ENCODE data around the gene TMPRSS4.

DNA sequence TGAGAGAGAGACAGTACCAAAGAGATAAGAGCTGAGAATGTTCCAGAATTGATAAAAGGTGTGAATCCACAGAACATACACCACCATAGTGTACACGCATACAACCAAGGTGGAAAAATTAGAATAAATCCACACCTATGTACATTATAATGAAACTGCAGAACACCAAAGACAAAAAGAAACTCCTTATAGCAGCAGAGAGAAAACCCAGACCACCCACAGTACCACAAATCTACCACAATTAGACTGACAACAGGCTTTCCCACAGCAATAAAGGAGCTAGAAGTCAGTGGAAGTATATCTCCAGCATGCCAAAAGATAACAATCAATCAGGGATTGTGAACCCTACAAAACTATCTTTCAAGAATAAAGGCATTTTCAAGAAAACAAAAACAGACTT lies 43.9 kb downstream of the TMPRSS4 start:
- TF ChIP-seq, protein P1, sequence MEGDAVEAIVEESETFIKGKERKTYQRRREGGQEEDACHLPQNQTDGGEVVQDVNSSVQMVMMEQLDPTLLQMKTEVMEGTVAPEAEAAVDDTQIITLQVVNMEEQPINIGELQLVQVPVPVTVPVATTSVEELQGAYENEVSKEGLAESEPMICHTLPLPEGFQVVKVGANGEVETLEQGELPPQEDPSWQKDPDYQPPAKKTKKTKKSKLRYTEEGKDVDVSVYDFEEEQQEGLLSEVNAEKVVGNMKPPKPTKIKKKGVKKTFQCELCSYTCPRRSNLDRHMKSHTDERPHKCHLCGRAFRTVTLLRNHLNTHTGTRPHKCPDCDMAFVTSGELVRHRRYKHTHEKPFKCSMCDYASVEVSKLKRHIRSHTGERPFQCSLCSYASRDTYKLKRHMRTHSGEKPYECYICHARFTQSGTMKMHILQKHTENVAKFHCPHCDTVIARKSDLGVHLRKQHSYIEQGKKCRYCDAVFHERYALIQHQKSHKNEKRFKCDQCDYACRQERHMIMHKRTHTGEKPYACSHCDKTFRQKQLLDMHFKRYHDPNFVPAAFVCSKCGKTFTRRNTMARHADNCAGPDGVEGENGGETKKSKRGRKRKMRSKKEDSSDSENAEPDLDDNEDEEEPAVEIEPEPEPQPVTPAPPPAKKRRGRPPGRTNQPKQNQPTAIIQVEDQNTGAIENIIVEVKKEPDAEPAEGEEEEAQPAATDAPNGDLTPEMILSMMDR (conservative IDR thresholded peaks at IDR 0.05; ENCODE audit: low read depth, low read length), result no peak
- TF ChIP-seq EZH2 (IDR thresholded peaks at IDR 0.05; ENCODE audit: low read length, unreplicated experiment), result no peak

Measured in PC-3 (cell line).